OCI-LY7 (cell line): ENCODE results near the gene XPOT. TPM values are rescaled to one million over a fixed set of nuclear protein-coding genes. Genes with fewer than 3 reads are reported as not detected.

ENCODE experiments used
- BruUV-seq: library from RNA; stranded (reverse); fragments of 400-500 nt; replicated peaks from 2 replicates; lab custom pipeline; 2021; lab: Mats Ljungman, UMichigan
- CTCF ChIA-PET: fragments of 300-600 bp; sonication (Branson Sonifier 250); formaldehyde crosslinking; loops from one replicate; lab custom pipeline; 2022; ENCODE audit warnings: antibody characterized with exemption; ENCODE audit not compliant: unreplicated experiment; lab: Charles Lee
- POLR2A ChIA-PET: fragments of 300-600 bp; sonication (Branson Sonifier 250); formaldehyde crosslinking; loops from one replicate; lab custom pipeline; 2022; ENCODE audit warnings: antibody characterized with exemption; lab: Charles Lee
- DNase-seq: peaks from one replicate; pipeline ENCODE4 v3.0.0-alpha.2; 2015; ENCODE audit warnings: low spot score
- H2AFZ ChIP-seq: fragments of 200-600 bp; sonication (generic), shearing (Covaris generic); 2 replicates; pipeline ENCODE4 v1.6.1; 2014; ENCODE audit warnings: mild to moderate bottlenecking, antibody characterized with exemption, low read length, moderate library complexity
- H3K27ac ChIP-seq: fragments of 200-600 bp; sonication (generic); 2 replicates; pipeline ENCODE4 v1.5.1; 2014; ENCODE audit warnings: mixed run types, low read depth, mild to moderate bottlenecking, moderate library complexity, low read length, inconsistent platforms; ENCODE audit not compliant: poor library complexity, severe bottlenecking
- H3K36me3 ChIP-seq: fragments of 200-600 bp; sonication (generic); 2 replicates; pipeline ENCODE4 v1.6.1; 2014; ENCODE audit warnings: mild to moderate bottlenecking, antibody characterized with exemption, low read length, moderate library complexity, mixed read lengths; ENCODE audit not compliant: insufficient read depth
- H3K4me1 ChIP-seq: fragments of 200-600 bp; sonication (generic); 2 replicates; pipeline ENCODE4 v1.5.1; 2014; ENCODE audit warnings: mild to moderate bottlenecking, low read length; ENCODE audit not compliant: insufficient read depth, poor library complexity, severe bottlenecking
- H3K4me2 ChIP-seq: fragments of 200-600 bp; sonication (generic); 2 replicates; pipeline ENCODE4 v1.6.1; 2014; ENCODE audit warnings: mild to moderate bottlenecking, low read length
- H3K4me3 ChIP-seq: fragments of 200-600 bp; sonication (generic); 2 replicates; pipeline ENCODE4 v1.5.1; 2014; ENCODE audit warnings: mild to moderate bottlenecking, low read depth, low read length; ENCODE audit not compliant: poor library complexity, severe bottlenecking
- H3K79me2 ChIP-seq: fragments of 200-600 bp; sonication (generic); 2 replicates; pipeline ENCODE4 v1.6.1; 2016; ENCODE audit warnings: low read depth, mild to moderate bottlenecking, low read length, moderate library complexity, mixed read lengths; ENCODE audit not compliant: insufficient read depth
- H3K9me2 ChIP-seq: fragments of 200-600 bp; sonication (generic); 2 replicates; pipeline ENCODE4 v1.6.1; 2016; ENCODE audit warnings: mild to moderate bottlenecking, low read length, mixed read lengths; ENCODE audit not compliant: insufficient read depth
- H3K9me3 ChIP-seq: fragments of 200-600 bp; sonication (generic); 2 replicates; pipeline ENCODE4 v1.6.1; 2014; ENCODE audit warnings: mild to moderate bottlenecking, mixed run types, low read length, mixed read lengths
- H4K20me1 ChIP-seq: fragments of 200-600 bp; sonication (generic); 2 replicates; pipeline ENCODE4 v1.6.1; 2014; ENCODE audit warnings: mild to moderate bottlenecking, antibody characterized with exemption, low read length, moderate library complexity, mixed read lengths; ENCODE audit not compliant: insufficient read depth
- EZH2phosphoT487 ChIP-seq: fragments of 200-600 bp; sonication (generic); IDR thresholded peaks from 2 replicates; pipeline ENCODE4 v1.6.1; 2018; ENCODE audit warnings: low read depth, borderline replicate concordance, mild to moderate bottlenecking, mixed run types, antibody characterized with exemption, low read length, moderate library complexity, mixed read lengths
- intact Hi-C: fragments of 100-400 bp; cut with micrococcal nuclease; formaldehyde crosslinking; loops from one replicate; pipeline ENCODE4 v1.10.0; 2022; ENCODE audit not compliant: unreplicated experiment
- total RNA-seq, 2 experiments: library from RNA; depleted of rRNA in 1 of 2; stranded (reverse); fragments of >200 nt in 1 of 2; shearing (Covaris generic) in 1 of 2; gene quantifications; 2 replicates each; pipeline ENCODE4 v1.2.3, GENCODE V29; 2014 to 2022
- TF ChIP-seq, protein P1 (sequence below): fragments of 200-600 bp; sonication (generic); conservative IDR thresholded peaks from 2 replicates; pipeline ENCODE4 v1.5.1; 2014; ENCODE audit warnings: mild to moderate bottlenecking, antibody characterized with exemption, low read length, moderate library complexity, mixed read lengths

XPOT gene
- total RNA-seq, 2 experiments from 2014 or later: 101 to 210 TPM

DNA sequence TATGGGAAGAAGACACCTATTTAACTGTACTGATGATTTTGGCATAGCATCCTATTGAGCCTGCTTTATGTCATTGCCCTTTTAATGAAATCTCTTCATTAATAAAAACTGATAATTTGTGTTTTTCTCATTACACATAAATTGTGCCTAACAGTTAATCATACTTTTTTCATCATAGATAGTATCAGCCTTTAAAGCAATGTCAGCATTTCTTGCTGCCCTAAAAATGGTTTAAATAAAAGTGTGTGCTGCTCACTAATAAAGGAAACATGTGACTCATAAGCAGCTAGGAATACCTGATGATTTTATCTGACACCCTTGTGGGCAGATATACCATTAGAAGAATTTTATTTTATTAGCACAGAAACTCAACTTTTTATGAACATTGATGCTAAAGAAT lies 74.5 kb downstream of the XPOT start:
- POLR2A ChIA-PET: no interaction called here
- 0 out of 2 replicates have a peak, but pooled peaks cover 6% of the 10 kb centered on the region for H4K20me1 ChIP-seq
- no peak overlapping the region for H3K27ac ChIP-seq
- TF ChIP-seq EZH2phosphoT487: no peak
- TF ChIP-seq, protein P1, sequence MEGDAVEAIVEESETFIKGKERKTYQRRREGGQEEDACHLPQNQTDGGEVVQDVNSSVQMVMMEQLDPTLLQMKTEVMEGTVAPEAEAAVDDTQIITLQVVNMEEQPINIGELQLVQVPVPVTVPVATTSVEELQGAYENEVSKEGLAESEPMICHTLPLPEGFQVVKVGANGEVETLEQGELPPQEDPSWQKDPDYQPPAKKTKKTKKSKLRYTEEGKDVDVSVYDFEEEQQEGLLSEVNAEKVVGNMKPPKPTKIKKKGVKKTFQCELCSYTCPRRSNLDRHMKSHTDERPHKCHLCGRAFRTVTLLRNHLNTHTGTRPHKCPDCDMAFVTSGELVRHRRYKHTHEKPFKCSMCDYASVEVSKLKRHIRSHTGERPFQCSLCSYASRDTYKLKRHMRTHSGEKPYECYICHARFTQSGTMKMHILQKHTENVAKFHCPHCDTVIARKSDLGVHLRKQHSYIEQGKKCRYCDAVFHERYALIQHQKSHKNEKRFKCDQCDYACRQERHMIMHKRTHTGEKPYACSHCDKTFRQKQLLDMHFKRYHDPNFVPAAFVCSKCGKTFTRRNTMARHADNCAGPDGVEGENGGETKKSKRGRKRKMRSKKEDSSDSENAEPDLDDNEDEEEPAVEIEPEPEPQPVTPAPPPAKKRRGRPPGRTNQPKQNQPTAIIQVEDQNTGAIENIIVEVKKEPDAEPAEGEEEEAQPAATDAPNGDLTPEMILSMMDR: no peak
- intact Hi-C loops: no loop called here
- CTCF ChIA-PET: no interaction called here
- peaks cover 100% of the 10 kb centered on the region for H3K36me3 ChIP-seq
- peaks cover 18% of the 10 kb centered on the region for H3K9me3 ChIP-seq
- H3K4me1 ChIP-seq: no peaks in the 10 kb centered on the region
- no peak overlapping the region for H3K4me2 ChIP-seq
- H3K4me3 ChIP-seq: no peak overlapping the region
- no TSS peak for BruUV-seq
- no peak for DNase-seq
- H3K9me2 ChIP-seq: no peaks in the 10 kb centered on the region
- H3K79me2 ChIP-seq: peaks cover 40% of the 10 kb centered on the region
- no peak overlapping the region for H2AFZ ChIP-seq

DNA sequence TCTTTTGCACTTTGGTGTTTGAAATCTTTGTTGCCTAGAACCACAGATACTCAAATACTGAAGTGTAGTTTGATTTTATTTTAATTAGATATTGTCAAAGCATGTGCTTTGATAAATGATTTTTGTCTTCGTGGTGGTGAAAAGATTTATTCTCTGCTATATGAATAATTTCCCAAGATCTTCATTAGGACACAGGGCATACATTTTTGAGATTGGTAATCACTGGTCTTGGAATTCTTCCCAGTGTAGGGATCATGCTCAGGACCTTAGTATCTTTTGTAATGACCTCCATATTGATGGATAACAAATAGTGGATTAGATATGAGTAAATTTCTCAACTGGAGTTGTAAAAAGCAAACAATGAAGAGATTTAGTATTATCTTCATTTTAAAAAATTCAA lies 76.0 kb downstream of the XPOT start:
- no peak for TF ChIP-seq EZH2phosphoT487
- TF ChIP-seq, protein P1: no peak
- H3K36me3 ChIP-seq: peaks cover 98% of the 10 kb centered on the region
- H3K4me2 ChIP-seq: no peak overlapping the region
- no peak for DNase-seq
- no peaks in the 10 kb centered on the region for H3K9me2 ChIP-seq
- H3K4me3 ChIP-seq: no peak overlapping the region
- intact Hi-C loops: no loop called here
- no peak overlapping the region for H3K27ac ChIP-seq
- CTCF ChIA-PET: no interaction called here
- H4K20me1 ChIP-seq: 0 out of 2 replicates have a peak, but pooled peaks cover 6% of the 10 kb centered on the region
- POLR2A ChIA-PET: interaction anchor here (0.5 to 1.0 kb wide), 2 partner anchors 13 to 352 kb away, joined by 3 read pairs; no protein-coding TSS in a partner anchor
- BruUV-seq: no TSS peak
- peaks cover 40% of the 10 kb centered on the region for H3K79me2 ChIP-seq
- H3K9me3 ChIP-seq: peaks cover 18% of the 10 kb centered on the region
- H3K4me1 ChIP-seq: no peaks in the 10 kb centered on the region
- no peak overlapping the region for H2AFZ ChIP-seq

DNA sequence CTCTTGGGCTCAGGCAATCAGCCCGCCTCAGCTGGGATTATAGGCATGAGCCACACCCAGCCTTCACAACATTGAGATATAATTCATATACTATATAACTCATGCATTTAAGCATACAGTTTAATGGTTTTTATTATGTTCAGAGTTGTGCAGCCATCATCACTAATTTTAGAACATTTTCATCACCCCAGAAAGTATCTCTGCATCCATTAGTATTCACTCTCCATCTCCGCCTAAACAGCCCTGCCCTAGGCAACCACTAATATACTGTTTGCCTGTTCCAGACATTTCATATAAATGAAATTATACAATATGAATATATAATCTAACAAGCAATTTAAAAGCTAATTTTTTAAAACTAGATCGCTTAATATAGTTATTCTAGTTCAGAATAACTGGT lies 82.5 kb downstream of the XPOT start:
- Histone ChIP-seq H3K9me3 (no peaks in the 10 kb centered on the region), H3K4me3 (no peak overlapping the region), H2AFZ (no peak overlapping the region), H3K79me2 (no peaks in the 10 kb centered on the region), H3K4me2 (no peak overlapping the region), H3K27ac (no peak overlapping the region), H3K36me3 (peaks cover 97% of the 10 kb centered on the region), H3K9me2 (no peaks in the 10 kb centered on the region), H4K20me1 (no peaks in the 10 kb centered on the region), H3K4me1 (no peaks in the 10 kb centered on the region)
- TF ChIP-seq EZH2phosphoT487: no peak
- TF ChIP-seq, protein P1: no peak
- ChIA-PET CTCF (no interaction called here), POLR2A (interaction anchor here (0.6 to 1.2 kb wide), 5 partner anchors 11 to 274 kb away, joined by 3 to 6 read pairs (median 4); no protein-coding TSS in a partner anchor)
- intact Hi-C loops: no loop called here
- BruUV-seq: no TSS peak
- no peak for DNase-seq
